ENCODE results near the gene CMTM5.
A peak's percentile ranks its signal among the peaks of the same experiment; 100 is the strongest.
"Not testable (repeated sequence)": the region's sequence is repeated elsewhere in the genome, so short reads cannot be mapped to it uniquely, and the experiment has no call there.

The CMTM5 gene

GRCh38 chr14:23379366-23380196 is 2.7 kb downstream of the CMTM5 start:
- peak; percentile 71 for DNase-seq

- DNase-seq: no peak
These were observed 3.5 kb downstream of the CMTM5 start for GRCh38 chr14:23380197-23380914.

- no peak for DNase-seq
These were observed 4.1 kb downstream of the CMTM5 start for GRCh38 chr14:23380976-23381375.

- DNase-seq: no peak
These were observed 5.0 kb downstream of the CMTM5 start for GRCh38 chr14:23381871-23382270.

GRCh38 chr14:23382276-23382675 is 5.4 kb downstream of the CMTM5 start:
- DNase-seq: no peak

- DNase-seq: no peak
These were observed 6.0 kb downstream of the CMTM5 start for GRCh38 chr14:23382731-23383440.

- DNase-seq: no peak
These were observed 7.7 kb downstream of the CMTM5 start for GRCh38 chr14:23384364-23385080.

GRCh38 chr14:23385244-23385641 is 8.4 kb downstream of the CMTM5 start:
- DNase-seq: no peak

GRCh38 chr14:23385642-23386265 is 8.9 kb downstream of the CMTM5 start:
- no peak for DNase-seq

GRCh38 chr14:23386266-23386657 is 9.4 kb downstream of the CMTM5 start:
- DNase-seq: not testable (repeated sequence)

- no peak for DNase-seq
These were observed 10.2 kb downstream of the CMTM5 start for GRCh38 chr14:23386999-23387398.

- no peak for DNase-seq
These were observed 11.4 kb downstream of the CMTM5 start for GRCh38 chr14:23387916-23388882.

GRCh38 chr14:23388996-23389395 is 12.2 kb downstream of the CMTM5 start:
- DNase-seq: no peak

GRCh38 chr14:23389396-23389795 is 12.6 kb downstream of the CMTM5 start:
- no peak for DNase-seq

- DNase-seq: not testable (repeated sequence)
These were observed 13.0 kb downstream of the CMTM5 start for GRCh38 chr14:23389871-23390270.

GRCh38 chr14:23392613-23393012 is 15.8 kb downstream of the CMTM5 start:
- DNase-seq: no peak

- no peak for DNase-seq
These were observed 19.3 kb downstream of the CMTM5 start for GRCh38 chr14:23396126-23396525.

- DNase-seq: no peak
These were observed 20.0 kb downstream of the CMTM5 start for GRCh38 chr14:23396781-23397407.

GRCh38 chr14:23398348-23398747 is 21.5 kb downstream of the CMTM5 start:
- no peak for DNase-seq

GRCh38 chr14:23399136-23399535 is 22.3 kb downstream of the CMTM5 start:
- DNase-seq: no peak

- DNase-seq: no peak
These were observed 22.7 kb downstream of the CMTM5 start for GRCh38 chr14:23399591-23399990.
